Measurements from ENCODE around the gene FAM156A.
"Not testable (repeated sequence)": the region's sequence is repeated elsewhere in the genome, so short reads cannot be mapped to it uniquely, and the experiment has no call there.

- not testable (repeated sequence) for TF ChIP-seq CTCF, POLR2AphosphoS5, POLR2A, EP300 (IDR thresholded peaks at IDR 0.05)
Observed at GRCh38 chrX:52958961-52959360, 643 bp upstream of the FAM156A start.

Measured in stomach (tissue), 4 donors.